Neural cell (in vitro differentiated cells): Measurements from ENCODE around the gene MCRIP1.

Experiments used
- CTCF ChIP-seq: fragments of 450-650 bp; IDR thresholded peaks from 2 replicates; pipeline ENCODE4 v1.5.1; 2014; ENCODE audit warnings: antibody characterized with exemption, mild to moderate bottlenecking, moderate library complexity; ENCODE audit not compliant: poor library complexity, severe bottlenecking
- EP300 ChIP-seq: fragments of 450-650 bp; conservative IDR thresholded peaks from 2 replicates; pipeline ENCODE4 v1.6.1; 2014; ENCODE audit warnings: antibody characterized with exemption, mild to moderate bottlenecking, moderate library complexity; ENCODE audit not compliant: poor library complexity, severe bottlenecking
- POLR2AphosphoS5 ChIP-seq: IDR thresholded peaks from 2 replicates; pipeline ENCODE4 v1.6.1; 2012

DNA sequence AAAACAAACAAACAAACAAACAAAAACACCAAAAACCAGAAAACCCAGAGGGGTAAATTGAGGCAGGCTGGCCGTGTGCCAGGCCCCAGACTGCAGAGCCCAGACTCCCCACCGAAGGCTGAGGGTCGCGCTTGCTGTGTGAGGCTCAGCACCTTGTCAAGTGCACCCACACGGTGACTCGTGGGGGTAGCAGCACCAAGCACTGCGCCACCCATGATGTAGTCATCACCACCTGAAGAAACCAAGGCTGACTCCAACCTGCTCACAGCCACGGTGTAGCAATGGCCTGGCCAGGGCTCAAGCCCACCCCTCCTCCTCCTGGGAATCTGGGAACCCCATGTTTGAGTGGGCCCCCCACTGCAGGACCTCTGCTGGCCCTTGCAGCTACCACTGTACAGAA lies 11.9 kb downstream of the MCRIP1 start:
- TF ChIP-seq EP300 (no peak), CTCF (no peak), POLR2AphosphoS5 (no peak)
